ENCODE results near the gene NFYA. TPM values are rescaled to one million over a fixed set of nuclear protein-coding genes. Genes with fewer than 3 reads are reported as not detected.

The NFYA gene
- total RNA-seq, 4 donors from 2014 or later, result 11.2 to 32.7 (median 16.0) TPM

DNA sequence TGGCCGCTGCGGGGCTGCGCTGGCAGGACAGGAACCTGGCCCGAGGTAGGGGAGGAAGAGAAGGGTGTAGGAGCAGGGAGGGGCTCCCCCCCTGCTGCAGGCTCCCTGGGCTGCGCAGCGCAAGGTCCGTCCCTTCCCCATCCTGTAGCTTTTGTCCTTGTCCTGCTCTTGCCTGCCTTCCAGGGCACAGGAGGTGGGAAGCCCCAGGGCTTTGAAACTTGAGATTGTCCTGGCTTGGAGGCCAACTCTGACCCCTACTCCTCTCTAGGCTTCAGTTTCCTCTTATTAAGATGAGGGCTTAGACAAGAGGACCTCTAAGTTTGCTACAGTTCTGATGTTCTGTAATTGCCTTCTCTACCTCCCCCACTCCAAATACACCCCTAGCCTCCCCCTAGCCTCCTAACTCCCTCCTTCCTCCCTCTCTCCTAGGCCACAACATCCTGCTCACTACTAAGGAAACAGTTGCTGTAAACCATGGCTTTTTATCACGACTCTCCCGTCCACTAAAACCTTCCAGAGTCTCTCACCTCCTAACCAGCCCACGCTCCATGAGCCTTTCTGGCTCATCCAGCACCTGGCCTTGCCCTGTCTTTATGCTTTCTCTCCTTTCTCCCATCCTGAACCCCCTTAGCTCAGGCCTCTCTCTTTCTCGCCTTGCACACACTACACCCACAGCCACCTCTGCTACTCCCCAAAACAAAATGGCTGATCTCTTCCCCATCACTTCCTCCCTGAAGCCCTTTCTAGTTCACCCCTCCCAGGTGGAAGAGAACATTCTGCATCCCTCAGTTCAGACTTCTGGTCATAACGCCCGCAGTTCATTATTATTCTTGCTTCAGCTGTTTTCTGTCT lies 44.0 kb upstream of the NFYA start:
- Histone ChIP-seq H3K4me1 (peaks cover 0 to 21% (median 14%) of the 10 kb centered on the region in 4 donors), H3K4me3 (peak overlapping the region; percentile 15 to 62 (median 40)), H3K9me3 (no peaks in the 10 kb centered on the region), H3K27me3 (no peaks in the 10 kb centered on the region), H3K36me3 (peaks cover 0 to 6% (median 0%) of the 10 kb centered on the region in 3 donors), H3K27ac (peak overlapping the region in 2 of 4 donors; percentile 57 to 85)
- 53 to 59% methylated on average over 9 to 13 of the region's 13 CpGs for WGBS, 2 donors
- DNase-seq (ENCODE audit: low spot score in 2 of 2), result no peak
- TF ChIP-seq POLR2A (IDR thresholded peaks at IDR 0.05) (no peak), EP300 (IDR thresholded peaks at IDR 0.05) (no peak)
- TF ChIP-seq, protein P1, sequence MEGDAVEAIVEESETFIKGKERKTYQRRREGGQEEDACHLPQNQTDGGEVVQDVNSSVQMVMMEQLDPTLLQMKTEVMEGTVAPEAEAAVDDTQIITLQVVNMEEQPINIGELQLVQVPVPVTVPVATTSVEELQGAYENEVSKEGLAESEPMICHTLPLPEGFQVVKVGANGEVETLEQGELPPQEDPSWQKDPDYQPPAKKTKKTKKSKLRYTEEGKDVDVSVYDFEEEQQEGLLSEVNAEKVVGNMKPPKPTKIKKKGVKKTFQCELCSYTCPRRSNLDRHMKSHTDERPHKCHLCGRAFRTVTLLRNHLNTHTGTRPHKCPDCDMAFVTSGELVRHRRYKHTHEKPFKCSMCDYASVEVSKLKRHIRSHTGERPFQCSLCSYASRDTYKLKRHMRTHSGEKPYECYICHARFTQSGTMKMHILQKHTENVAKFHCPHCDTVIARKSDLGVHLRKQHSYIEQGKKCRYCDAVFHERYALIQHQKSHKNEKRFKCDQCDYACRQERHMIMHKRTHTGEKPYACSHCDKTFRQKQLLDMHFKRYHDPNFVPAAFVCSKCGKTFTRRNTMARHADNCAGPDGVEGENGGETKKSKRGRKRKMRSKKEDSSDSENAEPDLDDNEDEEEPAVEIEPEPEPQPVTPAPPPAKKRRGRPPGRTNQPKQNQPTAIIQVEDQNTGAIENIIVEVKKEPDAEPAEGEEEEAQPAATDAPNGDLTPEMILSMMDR (IDR thresholded peaks at IDR 0.05), result no peak

DNA sequence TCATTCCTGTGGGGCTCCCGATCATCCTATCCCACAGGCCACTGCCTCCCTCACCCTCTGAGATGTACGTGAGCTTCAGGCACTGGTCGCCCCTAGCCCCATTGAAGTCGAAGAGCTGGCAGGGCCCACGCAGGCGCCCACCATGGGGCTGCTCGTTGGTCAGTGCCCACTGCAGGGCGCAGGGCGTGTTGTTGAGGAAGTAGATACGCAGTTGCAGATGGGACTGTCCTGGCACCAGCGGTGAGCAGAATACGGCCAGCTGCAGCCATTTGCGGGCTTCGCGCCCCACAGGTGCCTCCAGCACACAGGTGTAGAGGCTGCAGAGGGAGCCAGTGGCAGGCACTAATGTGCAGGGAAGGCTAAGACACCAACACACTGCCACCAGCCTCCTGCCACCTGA lies 39.9 kb upstream of the NFYA start:
- TF ChIP-seq, protein P1 (IDR thresholded peaks at IDR 0.05), result no peak
- no peak for TF ChIP-seq POLR2A (IDR thresholded peaks at IDR 0.05)
- no peak for TF ChIP-seq EP300 (IDR thresholded peaks at IDR 0.05)
- Histone ChIP-seq H3K27ac (no peak overlapping the region), H3K36me3 (peaks cover 0 to 6% (median 0%) of the 10 kb centered on the region in 3 donors), H3K27me3 (no peaks in the 10 kb centered on the region), H3K4me1 (peaks cover 0 to 11% (median 8%) of the 10 kb centered on the region in 4 donors), H3K9me3 (no peaks in the 10 kb centered on the region), H3K4me3 (no peak overlapping the region)
- no peak for DNase-seq (ENCODE audit: low spot score in 2 of 2)
- WGBS, 2 donors, result 95 to 97% methylated on average over 15 of the region's 15 CpGs

DNA sequence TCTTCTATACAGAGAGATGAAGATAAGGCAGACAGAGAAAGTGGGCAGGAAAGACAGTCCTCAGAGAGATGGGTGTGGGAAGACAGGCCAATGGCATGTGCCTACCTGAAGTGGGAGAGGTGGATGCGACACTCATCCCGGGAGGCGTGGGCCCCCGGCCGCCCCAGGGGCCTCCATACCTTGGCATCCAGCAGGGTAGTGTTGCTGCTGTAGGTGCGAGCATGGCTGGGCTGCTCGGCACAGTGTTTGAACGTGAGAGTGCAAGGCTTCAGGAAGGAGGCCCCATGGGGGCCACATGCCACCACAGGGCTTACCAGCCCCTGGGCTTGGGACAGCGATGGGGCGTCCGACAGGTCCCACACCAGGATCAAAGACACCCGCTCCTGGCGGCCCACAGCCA lies 39.0 kb upstream of the NFYA start:
- no peak overlapping the region for H3K27ac ChIP-seq
- peaks cover 0 to 6% (median 0%) of the 10 kb centered on the region in 3 donors for H3K36me3 ChIP-seq
- no peak for TF ChIP-seq EP300 (IDR thresholded peaks at IDR 0.05)
- peaks cover 0 to 3% (median under 1%) of the 10 kb centered on the region in 4 donors for H3K4me1 ChIP-seq
- no peak for DNase-seq (ENCODE audit: low spot score in 2 of 2)
- no peak overlapping the region for H3K4me3 ChIP-seq
- H3K27me3 ChIP-seq, result no peaks in the 10 kb centered on the region
- no peaks in the 10 kb centered on the region for H3K9me3 ChIP-seq
- 86 to 90% methylated on average over 11 to 13 of the region's 13 CpGs for WGBS, 2 donors

DNA sequence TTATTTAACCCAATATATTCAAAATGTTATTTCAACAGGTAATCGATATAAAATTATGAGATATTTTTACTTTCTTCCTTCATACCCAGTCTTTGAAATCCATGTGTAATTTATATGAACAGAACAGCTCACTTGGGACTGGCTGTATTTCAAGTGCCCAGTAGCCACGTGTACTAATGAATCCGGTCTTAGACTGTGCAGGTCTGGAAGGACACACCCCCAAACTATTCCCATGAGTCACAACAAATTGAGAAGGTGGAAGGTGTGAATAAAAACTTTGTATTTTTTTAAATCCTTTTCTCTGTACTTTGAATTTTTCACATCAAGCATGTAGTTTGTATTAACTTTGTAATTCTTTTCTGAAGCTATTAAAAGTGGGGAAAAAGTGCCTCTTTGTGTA lies 36.6 kb upstream of the NFYA start:
- H3K27me3 ChIP-seq, result no peaks in the 10 kb centered on the region
- TF ChIP-seq EP300 (IDR thresholded peaks at IDR 0.05), result no peak
- TF ChIP-seq POLR2A (IDR thresholded peaks at IDR 0.05), result no peak
- TF ChIP-seq, protein P1 (IDR thresholded peaks at IDR 0.05), result no peak
- 55 to 57% methylated on average over 3 of the region's 3 CpGs for WGBS, 2 donors

DNA sequence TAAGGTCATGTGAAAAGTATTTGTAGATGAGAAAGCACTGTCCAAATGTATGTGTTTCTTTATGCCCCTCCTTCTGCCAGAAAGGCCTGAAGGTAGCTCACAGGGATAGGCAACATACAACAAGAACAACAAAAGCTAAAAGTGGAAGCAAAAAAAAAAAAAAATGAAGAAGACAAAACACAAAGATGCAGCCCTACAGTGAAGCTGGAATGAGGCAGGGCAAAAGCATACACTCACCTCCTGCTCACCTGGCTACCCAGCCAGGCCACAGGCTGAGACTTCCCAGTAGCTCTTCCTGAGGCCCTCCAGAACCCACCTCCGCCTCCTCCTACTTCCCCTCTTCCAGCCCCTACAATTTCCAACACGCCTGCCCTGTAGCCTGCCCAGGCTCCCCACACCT lies 36.2 kb upstream of the NFYA start:
- H3K27ac ChIP-seq, result no peak overlapping the region
- no peaks in the 10 kb centered on the region for H3K4me1 ChIP-seq
- TF ChIP-seq EP300 (IDR thresholded peaks at IDR 0.05) (no peak), POLR2A (IDR thresholded peaks at IDR 0.05) (no peak)
- TF ChIP-seq, protein P1 (IDR thresholded peaks at IDR 0.05), result no peak
- H3K27me3 ChIP-seq, result no peaks in the 10 kb centered on the region
- no peak for DNase-seq (ENCODE audit: low spot score in 2 of 2)
- H3K9me3 ChIP-seq, result no peaks in the 10 kb centered on the region
- peaks cover 0 to 6% (median 0%) of the 10 kb centered on the region in 3 donors for H3K36me3 ChIP-seq
- 93 to 96% methylated on average over 2 of the region's 2 CpGs for WGBS, 2 donors
- H3K4me3 ChIP-seq, result no peak overlapping the region

More for the DNA sequence above, 36.6 kb upstream of the NFYA start:
- Histone ChIP-seq H3K4me1 (no peaks in the 10 kb centered on the region), H3K27ac (no peak overlapping the region), H3K4me3 (no peak overlapping the region), H3K9me3 (no peaks in the 10 kb centered on the region), H3K36me3 (peaks cover 0 to 6% (median 0%) of the 10 kb centered on the region in 3 donors)
- DNase-seq (ENCODE audit: low spot score in 2 of 2), result no peak

Measured in tibial nerve (tissue), 4 donors.